Right kidney (tissue), 9 donors: ENCODE results near the gene EVI5.

ENCODE experiments used
- DNase-seq: peaks from one replicate; pipeline ENCODE4 v3.0.0-alpha.2; 2016
- long read RNA-seq, 8 donors: transcript quantifications; one replicate each; lab custom pipeline, GENCODE V29; 2026

The EVI5 gene
- long read RNA-seq, donor 1, partial matches to known transcripts: 6,720 of 8,229 reads
- long read RNA-seq, donor 1, other reads (novel, unspliced or antisense): 1,509 of 8,229 reads
- long read RNA-seq, donor 2: 0 reads
- long read RNA-seq, donor 3: 0 reads
- long read RNA-seq, donor 4, partial matches to known transcripts: 4,831 of 4,922 reads
- long read RNA-seq, donor 4, other reads (novel, unspliced or antisense): 91 of 4,922 reads
- long read RNA-seq, donor 5: 0 reads
- long read RNA-seq, donor 6, partial matches to known transcripts: 7 of 7 reads
- long read RNA-seq, donor 6, other reads (novel, unspliced or antisense): 0 of 7 reads
- long read RNA-seq, donor 7: 0 reads
- long read RNA-seq, donor 8, partial matches to known transcripts: 4,606 of 4,673 reads
- long read RNA-seq, donor 8, other reads (novel, unspliced or antisense): 67 of 4,673 reads

- peak; percentile 99 for DNase-seq
These were observed at the start of gene EVI5 for GRCh38 chr1:92784639-92785500. Gene EVI5 (minus strand): TSS chr1:92785108. CDS start chr1:92736546, 48,562 bp downstream.

DNA sequence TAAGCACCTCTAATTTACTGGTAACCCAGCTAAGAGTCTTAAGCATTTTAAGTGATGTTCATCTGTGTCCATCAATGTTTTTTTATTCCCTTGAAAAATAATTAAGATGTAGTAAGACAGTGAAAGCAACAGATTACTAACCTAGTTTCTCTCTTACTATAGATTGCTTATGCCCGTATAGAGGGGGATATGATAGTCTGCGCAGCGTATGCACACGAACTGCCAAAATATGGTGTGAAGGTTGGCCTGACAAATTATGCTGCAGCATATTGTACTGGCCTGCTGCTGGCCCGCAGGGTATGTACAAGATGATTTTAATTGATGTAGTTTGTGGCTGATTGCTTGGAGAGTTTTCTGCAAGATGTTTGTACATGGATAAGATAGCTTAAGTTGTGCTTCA lies 49.7 kb upstream of the EVI5 start:
- DNase-seq: no peak

DNA sequence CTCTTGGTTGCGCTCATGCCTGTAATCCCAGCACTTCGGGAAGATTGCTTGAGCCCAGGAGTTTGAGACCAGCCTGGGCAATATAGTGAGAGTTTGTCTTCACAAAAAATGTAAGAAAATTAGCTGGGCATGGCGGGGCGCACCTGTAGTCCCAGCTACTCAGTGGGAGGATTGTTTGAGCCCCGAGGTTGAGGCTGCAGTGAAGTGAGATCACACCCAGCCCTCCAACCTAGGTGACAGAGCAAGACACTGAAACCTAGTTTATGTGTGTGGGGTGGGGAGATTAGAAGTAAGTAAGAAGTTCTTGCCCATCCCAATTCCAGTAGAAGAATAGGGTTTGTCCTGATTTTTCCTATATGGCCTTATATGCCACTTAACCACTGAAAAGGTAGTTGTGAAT lies 48.9 kb upstream of the EVI5 start:
- DNase-seq: no peak

- DNase-seq: no peak
These were observed 47.7 kb upstream of the EVI5 start for GRCh38 chr1:92832537-92833114.

- DNase-seq: peak; percentile 99
These were observed 47.0 kb upstream of the EVI5 start, which contains the start of gene RPL5 for GRCh38 chr1:92831762-92832536. Gene RPL5 (plus strand): TSS chr1:92832040. CDS start chr1:92832115, 75 bp downstream.

DNA sequence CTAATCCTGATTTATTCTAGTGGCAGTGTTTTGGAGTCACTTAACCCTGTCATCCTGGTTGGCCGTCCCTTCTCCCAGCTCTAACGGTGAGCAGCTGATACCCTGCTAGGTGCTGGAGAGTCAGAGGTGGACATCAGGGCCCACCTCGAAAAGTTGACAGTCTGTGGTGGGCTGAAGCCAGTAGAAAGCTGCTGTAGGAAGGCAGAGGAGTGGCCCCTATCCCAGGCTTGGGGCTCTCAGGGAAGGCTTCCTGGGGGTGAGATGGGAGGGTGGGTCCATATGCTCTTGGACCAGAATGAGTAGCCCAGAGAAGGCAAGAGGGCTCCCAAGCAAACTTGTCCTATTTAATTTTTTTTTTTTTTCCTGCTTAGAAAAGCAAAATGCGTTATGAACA lies 46.5 kb upstream of the EVI5 start:
- no peak for DNase-seq

GRCh38 chr1:92826792-92827191 lies 41.9 kb upstream of the EVI5 start:
- DNase-seq: no peak

GRCh38 chr1:92822879-92823278 lies 38.0 kb upstream of the EVI5 start:
- DNase-seq: no peak

- no peak for DNase-seq
These were observed 35.6 kb upstream of the EVI5 start for GRCh38 chr1:92820551-92820950.

- DNase-seq: no peak
These were observed 35.1 kb upstream of the EVI5 start for GRCh38 chr1:92820024-92820423.

GRCh38 chr1:92817986-92818764 lies 33.3 kb upstream of the EVI5 start:
- DNase-seq: no peak

DNA sequence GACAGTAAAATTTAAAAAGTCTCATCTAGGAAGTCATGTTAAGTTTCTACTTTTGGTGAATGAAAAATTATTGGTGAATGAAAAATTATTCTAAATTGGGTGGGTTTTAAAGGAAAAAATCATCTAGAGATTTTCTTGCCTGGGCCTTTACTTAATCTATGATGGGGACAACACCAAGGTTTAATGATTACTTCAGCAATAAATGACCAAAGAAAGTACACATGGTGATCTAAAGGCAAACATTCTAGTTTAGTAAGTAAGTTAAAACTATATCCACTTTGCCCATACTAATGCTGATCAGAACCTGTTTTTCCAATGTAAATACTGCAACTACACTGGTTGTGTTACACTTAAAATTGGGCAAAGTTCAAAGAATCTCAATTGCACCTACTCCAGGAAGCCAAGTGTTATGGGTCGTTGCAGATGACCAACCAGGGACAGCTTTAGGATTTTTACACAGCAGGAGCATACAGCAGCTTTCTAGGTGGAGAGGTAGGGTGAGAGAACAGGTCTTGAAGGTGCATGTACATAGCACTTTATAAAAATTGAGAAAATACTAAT lies 32.3 kb upstream of the EVI5 start:
- no peak for DNase-seq

- no peak for DNase-seq
These were observed 31.8 kb upstream of the EVI5 start for GRCh38 chr1:92816732-92817131.

GRCh38 chr1:92808381-92808780 lies 23.5 kb upstream of the EVI5 start:
- no peak for DNase-seq

DNA sequence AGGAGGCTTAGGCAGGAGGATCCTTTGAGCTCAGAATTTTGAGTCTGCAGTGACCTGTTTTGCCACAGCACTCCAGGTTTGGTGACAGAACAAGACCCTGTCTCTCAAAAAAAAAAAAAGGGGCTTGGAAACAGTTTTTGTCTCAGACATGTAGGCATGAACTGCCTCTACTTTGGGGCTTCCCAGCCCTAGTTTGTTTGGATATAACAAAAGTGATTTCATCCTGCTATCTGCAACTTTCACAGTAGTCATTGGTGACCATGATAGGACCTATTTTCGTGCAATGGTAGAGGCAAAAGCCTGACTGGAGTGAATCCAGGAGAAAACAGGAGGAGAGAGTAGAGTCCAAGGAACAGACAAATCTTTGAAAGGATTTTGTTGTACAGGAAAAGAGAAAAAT lies 20.3 kb upstream of the EVI5 start:
- DNase-seq: no peak

DNA sequence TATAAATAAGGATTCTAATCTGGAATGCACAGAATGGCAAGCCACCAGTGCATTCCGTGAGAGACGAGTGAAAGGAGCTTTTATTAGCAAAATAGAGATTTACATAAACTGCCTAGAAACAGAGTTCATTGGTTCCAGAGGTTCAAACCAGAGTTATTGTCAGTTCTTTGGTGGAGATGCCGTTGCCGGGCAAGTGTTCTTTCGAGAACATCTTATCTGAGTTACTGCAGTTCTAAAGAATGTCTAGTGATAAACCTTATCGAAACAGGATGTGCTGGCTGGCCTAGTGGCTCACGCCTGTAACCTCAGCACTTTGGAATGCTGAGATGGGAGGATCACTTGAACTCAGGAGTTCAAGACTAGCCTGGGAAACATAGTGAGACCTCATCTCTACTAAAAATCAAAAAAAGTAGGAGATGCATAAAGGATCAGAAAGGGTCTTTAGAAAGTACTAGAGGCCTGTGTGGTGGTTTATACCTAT lies 19.9 kb upstream of the EVI5 start:
- no peak for DNase-seq

DNA sequence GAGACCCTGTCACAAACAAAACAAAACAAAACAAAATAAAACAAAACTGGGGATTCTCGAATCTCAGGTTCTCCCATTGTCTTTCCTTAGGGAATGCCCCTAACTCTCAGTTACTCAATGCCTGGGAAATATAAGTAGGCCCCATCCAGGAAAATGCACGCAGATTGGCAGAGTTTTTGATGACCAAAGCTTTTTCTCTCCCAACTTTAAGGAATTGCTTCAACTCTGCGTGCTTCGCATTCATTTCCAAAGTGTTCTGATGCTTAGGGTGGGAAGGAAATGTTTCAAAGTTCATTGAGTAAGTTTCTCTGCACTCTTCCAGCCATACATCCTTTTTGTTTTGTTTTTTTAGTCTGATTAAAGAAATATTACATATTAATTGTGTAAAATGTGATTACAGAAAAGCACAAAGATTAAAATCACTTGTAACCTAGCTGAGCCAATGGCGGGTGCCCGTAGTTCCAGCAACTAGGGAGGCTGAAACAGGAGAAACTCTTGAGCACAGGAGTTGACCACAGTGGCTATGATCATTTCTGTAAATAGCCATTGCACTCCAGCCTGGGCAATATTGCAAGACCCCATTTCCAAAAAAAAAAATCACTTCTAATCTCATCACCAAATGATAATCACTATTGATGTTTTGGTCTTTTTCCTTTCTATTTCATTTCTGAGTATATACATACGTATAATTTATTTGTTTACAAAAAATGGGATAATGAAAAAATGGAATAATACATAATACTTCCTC lies 18.4 kb upstream of the EVI5 start:
- no peak for DNase-seq

DNA sequence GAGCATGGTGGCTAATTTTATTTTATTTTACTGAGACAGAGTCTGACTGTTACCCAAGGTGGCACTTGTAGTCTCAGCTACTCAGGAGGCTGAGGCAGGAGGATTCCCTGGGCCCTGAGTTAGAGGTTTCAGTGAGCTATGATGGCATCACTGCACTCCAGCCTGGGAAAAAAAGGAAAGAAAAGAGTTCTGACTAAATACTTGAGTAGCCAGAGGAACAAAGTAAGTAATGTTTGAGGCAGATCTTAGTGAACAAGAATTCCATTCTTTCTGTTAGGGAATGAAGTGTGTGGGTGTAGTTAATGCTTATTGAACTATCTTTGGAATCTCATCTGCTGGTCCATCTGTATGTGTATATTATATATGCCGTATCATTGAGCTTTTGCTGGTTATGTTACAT lies 13.1 kb upstream of the EVI5 start:
- DNase-seq: no peak

- DNase-seq: no peak
These were observed 12.4 kb upstream of the EVI5 start for GRCh38 chr1:92797297-92797696.

DNA sequence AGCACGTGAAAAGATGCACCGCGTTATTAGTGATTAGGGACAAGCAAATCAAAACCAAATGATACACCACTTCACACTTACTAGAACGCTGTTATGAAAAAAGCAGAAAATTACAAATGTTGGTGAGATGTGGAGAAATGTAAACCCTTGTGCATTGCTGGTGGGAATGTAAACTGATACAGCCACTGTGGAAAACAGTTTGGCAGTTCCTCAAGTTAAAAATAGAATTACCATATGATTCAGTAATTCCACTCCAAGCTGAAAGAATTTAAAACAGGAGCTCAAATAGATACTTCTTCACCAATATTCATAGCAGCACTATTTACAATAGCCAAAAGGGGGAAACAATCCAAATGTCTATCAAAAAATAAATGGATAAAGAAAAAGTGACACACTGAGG lies 10.3 kb upstream of the EVI5 start:
- no peak for DNase-seq
